Fibroblast of mammary gland (primary cell): ENCODE data around the gene PCED1B.
A peak's percentile ranks its signal among the peaks of the same experiment; 100 is the strongest.

Experiments used
- DNase-seq: peaks from one replicate; pipeline ENCODE4 v3.0.0-alpha.2; 2010; ENCODE audit warnings: low read depth
- H3K4me3 ChIP-seq: 2 replicates; pipeline ENCODE4 v1.5.1; 2011; ENCODE audit warnings: low read depth, mild to moderate bottlenecking, low read length, moderate library complexity; ENCODE audit not compliant: control insufficient read depth
- CTCF ChIP-seq: conservative IDR thresholded peaks from 2 replicates; pipeline ENCODE4 v1.5.1; 2011; ENCODE audit warnings: low read depth, low read length, inconsistent platforms; ENCODE audit not compliant: control insufficient read depth, insufficient read depth

The PCED1B gene

DNA sequence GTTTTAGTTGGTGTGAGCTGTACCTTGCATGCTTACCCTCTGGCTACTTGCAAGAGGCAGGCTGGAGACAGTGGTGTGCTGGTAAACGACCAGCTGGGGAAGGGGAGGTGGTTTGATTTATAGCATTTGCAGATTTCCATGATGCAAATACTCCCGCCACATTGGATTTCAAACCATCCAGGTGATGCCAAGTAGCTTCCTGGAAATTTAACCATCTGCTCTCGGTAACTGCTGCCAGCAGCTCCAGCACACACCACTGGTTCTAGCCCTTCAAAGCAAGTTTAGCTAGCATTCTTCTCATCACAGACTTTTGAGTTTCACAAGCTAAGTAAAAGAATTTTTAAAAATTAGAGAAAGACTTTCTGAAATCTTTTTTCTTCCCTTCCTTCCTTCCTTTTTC is 104.8 kb downstream of the PCED1B start:
- no peak for DNase-seq
- no peak overlapping the region for H3K4me3 ChIP-seq
- TF ChIP-seq CTCF = no peak

GRCh38 chr12:47184813-47185212 is 105.4 kb downstream of the PCED1B start:
- H3K4me3 ChIP-seq = no peak overlapping the region
- no peak for DNase-seq
- TF ChIP-seq CTCF = no peak

GRCh38 chr12:47186246-47186645 is 106.8 kb downstream of the PCED1B start:
- no peak for DNase-seq
- no peak overlapping the region for H3K4me3 ChIP-seq
- TF ChIP-seq CTCF = no peak

GRCh38 chr12:47188576-47189441 is 109.4 kb downstream of the PCED1B start:
- DNase-seq = peak; percentile 56

GRCh38 chr12:47189728-47190127 is 110.3 kb downstream of the PCED1B start:
- H3K4me3 ChIP-seq = no peak overlapping the region
- no peak for TF ChIP-seq CTCF
- DNase-seq = no peak

More at GRCh38 chr12:47188576-47189441, 109.4 kb downstream of the PCED1B start:
- H3K4me3 ChIP-seq = no peak overlapping the region
- no peak for TF ChIP-seq CTCF

GRCh38 chr12:47190271-47190750 is 110.9 kb downstream of the PCED1B start:
- no peak for DNase-seq
- TF ChIP-seq CTCF = no peak
- no peak overlapping the region for H3K4me3 ChIP-seq
